ENCODE results near the gene PODXL. TPM values are rescaled to one million over a fixed set of nuclear protein-coding genes. Genes with fewer than 3 reads are reported as not detected.

PODXL gene
- total and polyA plus RNA-seq, 10 of the 15 experiments (the other 5 are each of a cell fraction or from before 2014, with no cell fraction given): 0.04 to 1.8 (median 0.38) TPM

DNA sequence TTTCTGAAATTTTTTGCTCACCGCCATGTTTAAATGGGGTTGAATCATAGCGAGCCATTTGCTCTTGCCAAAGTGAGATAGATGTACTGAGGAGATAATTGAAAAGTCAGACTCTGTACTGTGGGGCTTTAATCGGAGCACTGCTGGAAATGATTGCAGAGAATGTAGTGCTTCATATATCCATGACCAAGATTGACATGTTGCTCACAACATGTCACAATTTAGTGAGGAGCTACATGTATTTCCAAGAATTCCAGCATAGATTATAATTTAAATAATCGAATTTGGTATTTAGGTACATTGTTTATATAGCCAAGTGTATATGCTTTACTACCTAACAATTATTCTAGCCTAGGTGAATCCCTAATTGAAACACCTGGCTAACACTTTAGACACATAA, 66.5 kb downstream of the PODXL start:
- no TSS peak for BruUV-seq (replicated peaks)
- intact Hi-C loops (cut with micrococcal nuclease; ENCODE audit: unreplicated experiment) (no loop called here), in situ Hi-C loops (cut with MboI) (no loop called here)
- TF ChIP-seq CREB1 (IDR thresholded peaks at IDR 0.05; ENCODE audit: low read depth) (no peak), ZNF24 (IDR thresholded peaks at IDR 0.05) (no peak), KLF5 (IDR thresholded peaks at IDR 0.05; ENCODE audit: partially characterized antibody) (no peak), EP300 (IDR thresholded peaks at IDR 0.05; ENCODE audit: borderline replicate concordance in 1 of 2, control insufficient read depth in 1 of 2, low read depth in 2 of 2, low read length in 2 of 2) (no peak), STAT1 (conservative IDR thresholded peaks at IDR 0.05) (no peak)
- TF ChIP-seq, protein P1, sequence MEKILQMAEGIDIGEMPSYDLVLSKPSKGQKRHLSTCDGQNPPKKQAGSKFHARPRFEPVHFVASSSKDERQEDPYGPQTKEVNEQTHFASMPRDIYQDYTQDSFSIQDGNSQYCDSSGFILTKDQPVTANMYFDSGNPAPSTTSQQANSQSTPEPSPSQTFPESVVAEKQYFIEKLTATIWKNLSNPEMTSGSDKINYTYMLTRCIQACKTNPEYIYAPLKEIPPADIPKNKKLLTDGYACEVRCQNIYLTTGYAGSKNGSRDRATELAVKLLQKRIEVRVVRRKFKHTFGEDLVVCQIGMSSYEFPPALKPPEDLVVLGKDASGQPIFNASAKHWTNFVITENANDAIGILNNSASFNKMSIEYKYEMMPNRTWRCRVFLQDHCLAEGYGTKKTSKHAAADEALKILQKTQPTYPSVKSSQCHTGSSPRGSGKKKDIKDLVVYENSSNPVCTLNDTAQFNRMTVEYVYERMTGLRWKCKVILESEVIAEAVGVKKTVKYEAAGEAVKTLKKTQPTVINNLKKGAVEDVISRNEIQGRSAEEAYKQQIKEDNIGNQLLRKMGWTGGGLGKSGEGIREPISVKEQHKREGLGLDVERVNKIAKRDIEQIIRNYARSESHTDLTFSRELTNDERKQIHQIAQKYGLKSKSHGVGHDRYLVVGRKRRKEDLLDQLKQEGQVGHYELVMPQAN (conservative IDR thresholded peaks at IDR 0.05): no peak
- TF ChIP-seq, protein P2, sequence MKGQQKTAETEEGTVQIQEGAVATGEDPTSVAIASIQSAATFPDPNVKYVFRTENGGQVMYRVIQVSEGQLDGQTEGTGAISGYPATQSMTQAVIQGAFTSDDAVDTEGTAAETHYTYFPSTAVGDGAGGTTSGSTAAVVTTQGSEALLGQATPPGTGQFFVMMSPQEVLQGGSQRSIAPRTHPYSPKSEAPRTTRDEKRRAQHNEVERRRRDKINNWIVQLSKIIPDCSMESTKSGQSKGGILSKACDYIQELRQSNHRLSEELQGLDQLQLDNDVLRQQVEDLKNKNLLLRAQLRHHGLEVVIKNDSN (IDR thresholded peaks at IDR 0.05; ENCODE audit: borderline replicate concordance, extremely low read length, insufficient read depth, low read depth, low read length): no peak
- no peak overlapping the region for H3K4me3 ChIP-seq
- ChIA-PET POLR2A (no interaction called here), SMC1A (ENCODE audit: uncharacterized antibody, unreplicated experiment) (interaction anchor here (0.6 to 1.2 kb wide), 4 partner anchors 11 to 83 kb away, joined by 3 read pairs; no protein-coding TSS in a partner anchor), CTCF (interaction anchor here (0.8 to 2.0 kb wide), 5 partner anchors 8 to 22 kb away, joined by 3 to 5 read pairs (median 3); no protein-coding TSS in a partner anchor), RAD21 (ENCODE audit: unreplicated experiment) (interaction anchor here (1.5 kb wide), 1 partner anchor 10 kb away, joined by 3 read pairs; no protein-coding TSS in a partner anchor)
- H3K9ac ChIP-seq (ENCODE audit: control insufficient read depth, insufficient read depth, low read length): no peak overlapping the region
- WGBS (ENCODE audit: insufficient coverage, insufficient replicate concordance, low lambda C conversion rate, missing lambda C conversion rate): 97% methylated on average over 4 of the region's 4 CpGs
- H4K20me1 ChIP-seq (ENCODE audit: control insufficient read depth, insufficient read depth): no peaks in the 10 kb centered on the region
- no peaks in the 10 kb centered on the region for H3K27me3 ChIP-seq (replicated peaks in 1 of 2; ENCODE audit: control insufficient read depth in 2 of 2, insufficient read depth in 2 of 2, low read length in 1 of 2)
- no peak overlapping the region for H2AFZ ChIP-seq (ENCODE audit: control insufficient read depth, low read depth, low read length)
- H3K4me1 ChIP-seq (ENCODE audit: control insufficient read depth, insufficient read depth, low read length): no peaks in the 10 kb centered on the region
- peaks cover 0 to 5% of the 10 kb centered on the region in 2 experiments; a peak in 1 of 4 replicates for H3K36me3 ChIP-seq (ENCODE audit: control insufficient read depth in 2 of 2, insufficient read depth in 2 of 2, low read length in 1 of 2)
- no peak for FAIRE-seq
- H3K79me2 ChIP-seq (ENCODE audit: control insufficient read depth, insufficient read depth, low read length): no peaks in the 10 kb centered on the region
- no peaks in the 10 kb centered on the region for H3K9me3 ChIP-seq (replicated peaks; ENCODE audit: control insufficient read depth, insufficient read depth, low read length)
- no peak overlapping the region for H3K27ac ChIP-seq (ENCODE audit: control insufficient read depth, insufficient read depth)
- no peak for DNase-seq (ENCODE audit: low read depth, low spot score)
- ATAC-seq: no peak
- H3K4me2 ChIP-seq (ENCODE audit: control insufficient read depth, insufficient read depth): no peak overlapping the region
